ENCODE results near the gene OR52K2.
"Not testable (repeated sequence)": the region's sequence is repeated elsewhere in the genome, so short reads cannot be mapped to it uniquely, and the experiment has no call there.

The OR52K2 gene

DNA sequence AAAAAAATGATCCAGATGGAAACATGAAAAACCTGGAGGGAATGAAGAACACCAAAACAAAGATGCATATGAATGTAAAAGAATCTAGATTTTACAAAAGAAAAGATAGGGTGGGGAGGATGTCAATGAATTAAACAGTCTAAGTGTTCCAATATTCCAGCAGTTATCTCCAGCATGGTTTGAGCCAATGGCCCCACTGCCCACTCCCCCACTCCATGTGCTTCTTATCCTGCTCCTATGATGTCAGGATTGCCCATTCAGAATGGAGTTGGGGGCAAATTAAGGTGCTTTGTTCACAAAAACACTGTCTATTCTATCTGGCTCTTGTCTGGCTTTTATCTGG is 32.1 kb downstream of the OR52K2 start:
- DNase-seq = no peak

DNA sequence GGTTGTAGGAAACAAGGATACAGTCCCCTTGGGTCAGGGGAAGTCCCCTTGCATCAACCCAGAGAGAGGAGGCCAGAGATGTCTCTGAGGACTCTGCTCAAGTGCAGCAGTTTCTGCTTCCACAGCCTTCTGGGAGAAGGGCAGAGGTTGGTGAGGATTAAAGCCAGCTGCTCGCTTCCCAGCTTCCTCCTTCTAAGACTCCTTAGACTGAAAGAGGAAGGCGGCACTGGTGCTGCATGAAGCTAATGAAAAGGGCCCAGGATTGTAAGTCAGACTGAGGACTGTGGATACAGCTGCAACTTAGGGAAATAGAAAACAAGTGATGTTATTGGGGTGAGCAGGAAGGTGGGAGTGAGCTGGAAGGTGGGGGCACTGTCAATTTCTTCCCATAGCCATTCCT is 33.4 kb downstream of the OR52K2 start, which contains the start of gene OR52K1:
Gene OR52K1 (plus strand): TSS at position 202 of the 400 bp plus-strand sequence. CDS start 6,255 bp downstream, outside the sequence.
- DNase-seq = no peak

GRCh38 chr11:4484310-4484709 is 35.2 kb downstream of the OR52K2 start:
- no peak for DNase-seq

- DNase-seq = not testable (repeated sequence)
Measured at GRCh38 chr11:4491405-4491804, 42.3 kb downstream of the OR52K2 start.

DNA sequence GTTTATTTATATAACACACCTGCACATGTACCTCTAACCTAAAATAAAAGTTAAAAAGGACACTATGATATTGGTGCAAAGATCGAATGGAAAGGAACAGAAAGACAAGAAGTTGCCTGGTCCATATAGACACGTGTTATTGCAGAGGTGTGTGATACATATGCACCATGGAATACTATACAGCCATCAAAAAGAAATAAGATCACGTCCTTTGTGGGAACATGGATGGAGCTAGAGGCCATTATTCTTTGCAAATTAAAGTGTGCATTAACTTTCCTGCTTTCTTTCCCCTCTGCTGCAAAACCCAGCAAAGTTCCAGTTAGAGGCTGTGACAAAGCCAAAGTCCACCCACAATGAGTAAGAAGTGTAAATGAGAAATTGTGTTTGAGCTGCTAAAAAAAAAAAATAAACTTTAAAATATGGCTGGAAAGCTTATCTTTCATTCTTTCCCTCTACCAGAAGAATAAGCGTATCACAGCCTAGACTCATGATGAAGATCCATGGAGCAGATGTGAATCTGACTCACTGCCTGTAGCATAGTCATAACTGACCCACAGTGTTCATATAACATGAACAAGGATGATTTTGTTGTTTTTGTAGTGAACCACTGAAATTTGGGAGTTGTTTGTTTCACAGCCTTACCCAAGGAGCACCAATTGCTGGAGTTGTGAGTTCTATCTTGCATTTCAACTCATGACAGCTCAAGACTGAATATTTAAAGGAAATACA is 42.9 kb downstream of the OR52K2 start:
- no peak for DNase-seq

GRCh38 chr11:4493480-4493818 is 44.4 kb downstream of the OR52K2 start:
- no peak for DNase-seq

DNA sequence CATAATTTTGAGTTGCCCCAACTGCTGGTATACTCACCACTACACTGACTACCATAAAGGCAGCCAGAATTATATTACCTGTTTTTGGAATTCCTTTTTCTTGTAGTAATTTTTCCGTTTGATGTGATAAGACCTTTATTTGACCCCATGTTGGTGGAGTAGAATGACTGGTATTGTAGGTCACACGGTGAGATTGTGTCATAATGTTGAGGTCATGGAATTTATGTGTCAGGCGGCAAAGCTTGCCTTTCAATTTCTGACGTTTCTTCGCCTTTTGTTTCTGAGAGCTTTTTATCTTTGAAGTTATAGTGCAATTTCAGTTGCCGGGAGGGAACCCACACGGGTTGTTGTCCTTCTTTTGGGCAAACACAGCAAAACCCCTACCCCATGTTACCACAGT is 46.4 kb downstream of the OR52K2 start:
- no peak for DNase-seq

- no peak for DNase-seq
Measured at GRCh38 chr11:4495986-4496385, 46.9 kb downstream of the OR52K2 start.

DNA sequence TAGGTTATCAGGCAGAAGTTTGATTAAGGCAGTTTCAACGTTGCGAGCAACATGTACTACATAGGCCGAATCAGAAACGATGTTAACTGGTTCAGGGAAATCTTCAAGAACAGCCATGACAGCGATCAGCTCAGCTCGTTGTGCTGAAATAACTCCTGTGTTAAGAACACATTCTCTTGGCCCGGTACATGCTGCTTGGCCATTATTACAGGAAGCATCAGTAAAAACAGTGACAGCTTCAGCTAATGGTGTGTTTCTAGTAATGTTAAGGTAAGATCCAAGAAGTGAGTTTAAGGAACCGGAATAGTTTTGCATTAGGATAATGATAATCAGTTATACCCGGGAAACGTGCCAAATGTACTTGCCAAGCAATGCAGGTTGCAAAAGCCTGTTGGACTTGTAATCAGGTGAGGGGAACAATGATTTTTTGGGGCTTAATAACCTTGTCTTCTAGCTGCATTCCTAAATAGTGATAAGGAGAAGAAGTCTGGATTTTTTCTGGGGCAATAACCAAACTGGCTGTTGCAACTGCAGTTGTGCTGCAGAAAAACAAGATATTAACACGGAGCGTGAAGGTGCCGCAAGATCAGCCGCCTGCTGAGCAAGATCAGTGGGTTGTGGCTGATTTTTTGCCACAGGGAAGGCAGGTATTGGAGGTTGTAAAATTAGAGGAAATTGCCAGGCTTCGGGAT is 47.6 kb downstream of the OR52K2 start:
- DNase-seq = no peak

All from NCI-H345 (cell line).